H1 (cell line): Measurements from ENCODE around the gene RAD51B. TPM values are rescaled to one million over a fixed set of nuclear protein-coding genes. Genes with fewer than 3 reads are reported as not detected.

Source experiments
- CBX5 ChIP-seq: fragments of 300-800, 300-1000 bp; sonication (generic); IDR thresholded peaks from 2 replicates; pipeline ENCODE4 v1.7.1; 2016; ENCODE audit warnings: antibody characterized with exemption, low read length, low read depth
- CBX8 ChIP-seq: fragments of 300-800, 300-1000 bp; sonication (generic); IDR thresholded peaks from 2 replicates; pipeline ENCODE4 v1.7.1; 2016; ENCODE audit warnings: low read depth, low read length, borderline replicate concordance
- KDM4A ChIP-seq: IDR thresholded peaks from one replicate; pipeline ENCODE4 v1.7.1; 2012; ENCODE audit warnings: low read depth, mild to moderate bottlenecking, moderate library complexity, low read length, inconsistent platforms; ENCODE audit not compliant: severe bottlenecking
- PHF8 ChIP-seq: fragments of 200-600 bp; sonication (generic); conservative IDR thresholded peaks from 2 replicates; pipeline ENCODE4 v1.7.1; 2012; ENCODE audit warnings: low read depth, mild to moderate bottlenecking, inconsistent platforms, low read length, moderate library complexity
- SP1 ChIP-seq: IDR thresholded peaks from 2 replicates; pipeline ENCODE4 v1.6.1; 2011; ENCODE audit warnings: low read depth, low read length
- polyA plus RNA-seq, 7 experiments: library from polyadenylated mRNA; depleted of rRNA in 3 of 7; stranded (reverse) in 5 of 7; unstranded in 2 of 7; fragments of >200 nt in 5 of 7; fragments of 200-250 nt in 2 of 7; gene quantifications; 1 replicate in 5 of 7; 2 replicates in 1 of 7; 4 replicates in 1 of 7; pipeline versions ENCODE4 v1.2.1 to v1.2.3, GENCODE V29; 2011 to 2013; ENCODE audit warnings: missing spikeins in 2 of 7, mixed read lengths in 2 of 7
- total RNA-seq: library from RNA; stranded (reverse); fragmentation: NEBNext Ultra II Directional; extraction: Animal tissue kit (Norgen Biotek cat#: 25700); gene quantifications from 2 replicates; pipeline ENCODE4 v1.2.1, GENCODE V29; 2021
- TF ChIP-seq, protein P1 (sequence below): IDR thresholded peaks from 2 replicates; pipeline ENCODE4 v1.6.1; 2011; ENCODE audit warnings: low read length, improper control_type of control experiment
- TF ChIP-seq, protein P2 (sequence below): IDR thresholded peaks from 2 replicates; pipeline ENCODE4 v1.6.1; 2012; ENCODE audit warnings: inconsistent platforms

Gene RAD51B
- total and polyA plus RNA-seq, 2 of the 8 experiments (the other 6 are each of a cell fraction or from before 2014, with no cell fraction given) = 3.9 to 14.9 TPM

DNA sequence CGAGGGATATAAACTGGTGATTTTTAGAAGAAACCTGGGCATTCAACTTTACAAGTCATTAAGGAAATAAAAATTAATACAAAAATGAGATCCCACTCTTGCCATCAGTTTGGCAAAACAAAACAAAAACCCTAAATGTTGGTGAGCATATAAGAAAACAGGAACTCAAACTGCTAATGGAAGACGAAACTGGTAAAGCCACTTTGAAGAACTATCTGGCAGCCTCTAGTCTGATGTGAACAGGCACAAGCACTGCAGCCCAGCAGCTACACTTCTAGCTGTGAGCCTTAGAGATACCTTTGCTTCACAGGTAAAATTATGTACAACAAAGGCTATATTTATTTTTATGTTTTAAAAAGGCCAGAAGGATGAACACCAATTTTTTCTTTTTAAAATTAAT, 513.7 kb downstream of the RAD51B start (continued):
- TF ChIP-seq SP1 = no peak
- no peak for TF ChIP-seq CBX8
- TF ChIP-seq, protein P1, sequence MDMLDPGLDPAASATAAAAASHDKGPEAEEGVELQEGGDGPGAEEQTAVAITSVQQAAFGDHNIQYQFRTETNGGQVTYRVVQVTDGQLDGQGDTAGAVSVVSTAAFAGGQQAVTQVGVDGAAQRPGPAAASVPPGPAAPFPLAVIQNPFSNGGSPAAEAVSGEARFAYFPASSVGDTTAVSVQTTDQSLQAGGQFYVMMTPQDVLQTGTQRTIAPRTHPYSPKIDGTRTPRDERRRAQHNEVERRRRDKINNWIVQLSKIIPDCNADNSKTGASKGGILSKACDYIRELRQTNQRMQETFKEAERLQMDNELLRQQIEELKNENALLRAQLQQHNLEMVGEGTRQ = no peak
- TF ChIP-seq CBX5 = no peak
- TF ChIP-seq KDM4A = no peak
- TF ChIP-seq, protein P2, sequence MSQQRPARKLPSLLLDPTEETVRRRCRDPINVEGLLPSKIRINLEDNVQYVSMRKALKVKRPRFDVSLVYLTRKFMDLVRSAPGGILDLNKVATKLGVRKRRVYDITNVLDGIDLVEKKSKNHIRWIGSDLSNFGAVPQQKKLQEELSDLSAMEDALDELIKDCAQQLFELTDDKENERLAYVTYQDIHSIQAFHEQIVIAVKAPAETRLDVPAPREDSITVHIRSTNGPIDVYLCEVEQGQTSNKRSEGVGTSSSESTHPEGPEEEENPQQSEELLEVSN = no peak
- TF ChIP-seq PHF8 = no peak
